Right forelimb (tissue), 1 donor: ENCODE measurements around the gene ATP11A.
A peak's percentile ranks its signal among the peaks of the same experiment; 100 is the strongest.

ENCODE experiments used
- DNase-seq: peaks from one replicate; pipeline ENCODE4 v3.0.0-alpha.2; 2018

ATP11A gene

GRCh38 chr13:112710855-112711527 lies 21.2 kb downstream of the ATP11A start:
- peak; percentile 23 for DNase-seq

- DNase-seq: peak; percentile 77
Observed at GRCh38 chr13:112711528-112712265, 21.9 kb downstream of the ATP11A start.

DNA sequence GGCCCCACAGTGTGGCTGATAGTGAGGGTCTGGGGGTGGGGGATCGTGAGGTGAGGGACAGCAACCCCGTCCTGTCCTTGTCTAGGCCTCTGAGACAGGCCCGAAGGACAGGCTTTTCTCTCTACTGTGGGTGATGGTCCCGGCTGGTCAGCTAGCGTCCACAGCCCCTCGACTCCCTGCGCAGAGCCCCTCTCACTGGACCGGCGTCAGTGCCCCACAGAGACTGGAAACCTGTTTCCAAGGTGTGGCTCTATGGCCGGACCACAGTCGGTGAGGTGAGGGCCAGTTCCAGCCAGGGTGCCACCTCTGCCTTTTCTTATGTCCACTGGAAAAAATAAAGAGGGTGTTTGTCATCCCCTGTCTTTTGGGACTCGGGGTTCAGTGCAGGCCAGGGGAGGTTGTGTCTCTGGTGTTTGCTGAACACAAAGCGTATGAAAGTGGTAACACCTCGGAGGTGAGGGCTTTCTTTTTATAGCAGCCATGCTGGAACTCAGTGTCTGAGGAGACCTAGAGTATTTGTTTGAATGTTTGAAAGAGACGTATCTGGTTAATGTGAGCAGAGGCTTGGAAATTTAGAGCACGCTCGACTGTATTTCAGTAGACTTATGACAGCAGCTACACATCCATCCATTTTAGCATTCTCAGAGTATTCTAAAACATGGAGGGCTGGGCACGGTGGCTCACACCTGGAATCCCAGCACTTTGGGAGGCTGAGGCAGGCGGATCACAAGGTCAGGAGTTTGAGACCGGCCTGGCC lies 22.8 kb downstream of the ATP11A start:
- peak; percentile 38 for DNase-seq

DNA sequence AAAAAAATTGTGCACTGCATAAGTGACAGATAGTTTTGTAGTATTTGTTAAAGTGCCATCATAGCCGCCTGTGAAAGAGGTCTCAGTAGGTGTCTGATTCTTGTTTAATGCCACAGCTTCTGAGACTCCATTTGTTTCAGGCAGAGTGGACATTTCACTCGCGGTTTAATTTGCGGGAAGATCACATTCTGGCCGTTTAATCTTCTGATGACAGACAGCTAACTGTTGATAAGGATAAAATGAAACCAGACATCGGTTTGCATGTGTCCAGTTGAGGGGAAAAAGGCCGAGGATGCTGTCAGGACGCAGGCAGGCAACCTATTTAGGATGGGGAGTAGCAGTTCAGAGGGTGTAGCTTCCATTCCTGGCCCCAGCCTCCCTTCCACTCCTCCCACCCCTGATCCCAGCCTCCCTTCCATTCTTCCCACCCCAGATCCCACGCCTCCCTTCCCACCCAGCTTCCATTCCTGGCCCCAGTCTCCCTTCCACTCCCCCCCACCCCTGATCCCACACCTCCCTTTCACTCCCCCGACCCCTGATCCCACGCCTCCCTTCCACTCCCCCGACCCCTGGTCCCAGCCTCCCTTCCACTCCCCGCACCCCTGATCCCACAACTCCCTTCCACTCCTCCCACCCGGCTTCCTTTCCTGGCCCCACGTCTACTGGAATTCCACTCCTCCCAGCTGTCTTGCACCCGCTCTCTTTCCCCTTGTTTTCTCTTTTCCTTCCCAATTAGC lies 23.8 kb downstream of the ATP11A start:
- DNase-seq: peak; percentile 42

- peak; percentile 43 for DNase-seq
Observed at GRCh38 chr13:112714376-112715174, 24.7 kb downstream of the ATP11A start.

DNA sequence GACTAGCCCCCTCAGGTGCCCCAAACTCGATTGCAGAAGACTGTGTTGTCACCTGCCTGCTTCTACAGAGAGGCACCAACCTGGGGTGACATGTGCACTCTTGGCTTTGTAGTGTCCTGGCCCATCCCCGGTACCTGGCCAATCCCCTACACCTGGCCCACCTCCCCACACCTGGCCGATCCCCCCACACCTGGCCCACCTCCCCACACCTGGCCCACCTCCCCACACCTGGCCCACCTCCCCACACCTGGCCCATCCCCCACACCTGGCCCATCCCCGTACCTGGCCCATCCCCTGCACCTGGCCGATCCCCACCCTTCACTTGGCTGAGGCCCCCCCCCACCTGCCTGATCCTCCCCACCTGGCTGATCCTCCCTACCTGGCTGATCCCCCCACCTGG lies 25.4 kb downstream of the ATP11A start:
- DNase-seq: peak; percentile 48

- peak; percentile 38 for DNase-seq
Observed at GRCh38 chr13:112715715-112716460, 26.1 kb downstream of the ATP11A start.

- peak; percentile 23 for DNase-seq
Observed at GRCh38 chr13:112716461-112716820, 26.6 kb downstream of the ATP11A start.

DNA sequence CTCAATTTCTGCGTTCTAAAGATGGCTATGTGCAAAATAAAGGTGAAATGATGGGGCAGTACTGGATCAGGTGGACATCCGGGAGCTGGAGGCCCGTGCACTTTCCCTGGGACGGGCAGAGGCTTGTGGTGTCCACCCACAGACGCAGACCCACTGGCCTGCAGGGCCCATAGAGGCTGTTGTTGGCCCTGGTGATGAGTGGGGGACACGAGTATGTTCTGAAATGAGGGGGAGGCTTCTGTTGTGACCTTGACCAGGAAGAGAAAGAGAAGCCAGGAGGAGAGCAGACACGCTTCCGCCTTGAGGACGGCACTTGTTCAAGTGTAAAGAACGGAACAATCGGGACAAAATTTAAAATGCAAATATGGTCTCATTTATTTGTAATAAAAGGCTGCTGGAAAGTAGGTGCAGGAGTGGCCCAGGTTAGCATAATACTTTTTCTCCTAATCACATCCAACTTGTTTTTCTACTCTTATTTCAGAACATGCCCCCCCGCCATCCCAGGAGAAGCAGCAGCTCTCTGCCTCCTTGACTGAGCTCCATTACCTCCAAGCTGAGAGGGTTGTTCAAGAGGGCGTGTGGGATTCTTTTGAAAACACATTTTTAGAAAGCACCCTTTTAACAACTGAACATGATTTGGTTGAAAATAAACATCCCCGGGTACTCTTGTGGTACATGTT lies 27.1 kb downstream of the ATP11A start:
- no peak for DNase-seq

- peak; percentile 22 for DNase-seq
Observed at GRCh38 chr13:112718318-112718717, 28.5 kb downstream of the ATP11A start.

DNA sequence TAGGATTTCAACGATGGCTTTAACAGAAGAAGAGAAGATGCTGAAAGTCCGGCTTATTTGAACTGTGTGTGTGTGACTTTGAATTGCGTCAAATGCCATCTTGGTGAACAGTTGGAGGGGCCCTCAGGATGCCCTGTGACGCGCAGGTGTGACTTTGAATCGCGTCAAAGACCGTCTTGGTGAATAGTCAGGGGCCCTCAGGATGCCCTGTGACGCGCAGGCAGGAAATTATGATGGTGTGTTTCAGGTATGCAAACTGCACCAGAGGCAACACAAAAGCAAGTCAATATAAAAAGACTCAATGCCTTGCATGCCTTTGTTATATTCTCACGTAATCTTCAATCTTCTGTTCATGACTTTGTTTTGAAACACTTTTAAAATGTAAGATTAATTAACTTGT lies 29.2 kb downstream of the ATP11A start:
- DNase-seq: no peak

DNA sequence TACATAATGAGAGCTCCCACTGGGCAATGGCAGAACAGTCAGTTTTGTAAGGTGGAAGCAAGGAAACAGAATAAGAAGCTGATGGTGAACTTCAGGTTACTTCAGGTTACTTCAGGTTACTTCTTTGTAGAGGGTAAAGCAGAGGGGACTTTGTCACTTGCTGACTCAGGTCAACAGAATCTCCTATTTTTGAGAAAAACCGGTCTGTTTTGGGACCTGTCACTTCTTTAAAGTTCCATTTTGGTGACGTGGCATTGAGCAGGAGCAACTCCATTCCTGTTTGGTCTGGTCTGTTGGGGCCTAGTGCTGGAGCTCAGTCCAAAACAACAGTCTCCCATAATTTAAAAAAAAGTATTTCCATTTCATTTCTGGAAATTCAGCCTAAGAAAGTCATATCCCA lies 29.7 kb downstream of the ATP11A start:
- DNase-seq: no peak

GRCh38 chr13:112720251-112720650 lies 30.4 kb downstream of the ATP11A start:
- no peak for DNase-seq

DNA sequence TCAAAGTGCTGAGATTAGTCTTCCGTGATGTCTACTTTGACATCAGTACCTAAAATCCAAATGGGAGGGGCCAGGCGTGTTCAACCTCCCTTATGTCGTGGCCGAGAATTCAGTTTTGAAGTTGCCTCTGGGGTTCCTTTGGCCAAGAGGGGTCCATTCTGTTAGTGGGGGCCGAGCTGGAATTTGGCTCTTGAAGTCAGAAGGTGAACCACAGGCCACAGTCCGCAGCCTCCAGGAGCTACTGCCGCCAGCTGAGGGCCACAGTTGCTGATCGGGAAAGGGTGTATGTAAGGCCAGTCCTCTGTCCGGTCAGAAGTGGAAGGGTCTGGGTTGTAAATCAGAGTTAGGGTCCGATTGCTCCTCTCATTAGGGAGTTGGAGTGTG lies 31.0 kb downstream of the ATP11A start:
- peak; percentile 26 for DNase-seq

DNA sequence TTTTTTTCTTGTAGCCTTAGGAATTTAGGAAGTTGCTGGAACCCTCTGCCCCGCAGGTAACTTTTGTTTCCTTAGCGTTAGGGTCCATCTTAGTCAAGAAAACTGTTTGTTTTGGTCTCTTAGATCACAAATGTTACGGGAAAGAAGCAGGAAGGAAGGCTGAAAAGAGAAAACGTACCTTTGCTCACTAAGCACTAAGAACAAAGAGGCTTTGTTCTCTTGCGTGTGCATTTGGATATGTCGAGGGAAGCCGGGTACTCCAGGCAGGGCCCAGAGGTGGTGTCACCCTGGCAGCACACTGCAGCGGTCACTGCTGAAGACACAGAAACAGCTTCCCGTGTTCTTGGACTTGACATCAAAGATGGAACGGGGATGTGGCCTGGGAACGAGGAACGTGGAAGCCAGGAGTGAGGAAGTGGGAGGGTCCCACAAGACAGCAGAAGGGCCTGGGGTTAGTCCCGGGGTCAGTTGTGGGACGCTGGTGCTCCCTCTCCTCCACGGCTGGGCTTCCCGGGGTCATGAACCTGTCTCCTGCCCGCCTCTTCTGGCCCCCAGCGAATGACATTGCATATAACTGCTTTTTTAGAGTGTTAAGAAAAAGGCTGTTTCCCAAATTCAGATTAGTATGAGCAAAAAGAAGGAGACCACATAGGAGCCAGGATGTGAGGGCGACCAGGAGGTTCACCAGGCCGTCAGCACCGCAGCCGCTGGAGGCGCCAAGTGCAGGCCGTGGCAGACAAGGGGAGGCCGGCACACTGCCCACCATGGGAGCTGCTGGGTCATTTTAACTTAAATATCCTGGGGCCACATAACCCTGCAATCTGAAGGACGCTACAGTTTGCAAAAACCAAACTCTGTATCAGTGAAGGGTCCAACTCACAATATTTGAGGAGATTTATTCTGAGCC lies 31.6 kb downstream of the ATP11A start:
- DNase-seq: peak; percentile 39

DNA sequence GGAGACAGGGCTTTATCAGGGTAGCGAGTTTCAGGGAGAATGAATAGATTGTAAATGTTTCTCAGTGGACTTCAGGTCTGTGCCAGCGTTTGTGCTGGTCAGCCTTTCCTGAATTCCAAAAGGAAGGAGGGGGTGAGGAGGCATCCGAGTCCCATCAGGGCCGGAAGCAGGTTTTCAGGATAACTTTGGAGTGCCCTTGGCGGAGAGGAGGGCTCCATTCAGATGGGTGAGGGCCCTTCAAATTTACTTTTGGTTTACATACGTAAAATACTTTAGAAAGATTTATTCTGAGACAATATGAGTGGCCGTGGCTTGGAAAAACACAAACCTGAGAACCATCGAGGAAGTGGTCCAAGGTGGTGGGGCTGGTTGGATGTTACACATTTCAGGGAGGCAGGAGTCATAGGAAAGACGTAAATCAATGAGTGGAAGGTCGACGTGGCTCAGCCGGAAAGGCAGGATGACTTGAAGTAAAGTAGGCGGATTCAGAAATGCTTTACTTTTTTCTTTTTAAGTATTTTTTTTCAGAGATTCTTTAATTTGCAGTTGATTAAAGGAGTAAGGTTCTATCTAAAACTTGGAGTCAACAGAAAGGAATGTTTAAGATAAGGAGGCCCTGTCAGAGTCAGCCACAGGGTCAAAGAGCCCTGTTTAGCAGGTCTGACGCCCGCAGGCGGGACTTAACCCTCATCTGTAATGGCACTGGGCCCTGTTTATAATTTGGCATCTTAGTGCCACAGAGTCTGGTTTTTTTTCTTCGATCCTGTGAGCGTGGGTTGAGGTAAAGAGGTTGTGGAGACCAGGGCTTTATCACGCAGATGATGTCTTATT lies 32.8 kb downstream of the ATP11A start:
- DNase-seq: peak; percentile 36

- no peak for DNase-seq
Observed at GRCh38 chr13:112723771-112724170, 33.9 kb downstream of the ATP11A start.

DNA sequence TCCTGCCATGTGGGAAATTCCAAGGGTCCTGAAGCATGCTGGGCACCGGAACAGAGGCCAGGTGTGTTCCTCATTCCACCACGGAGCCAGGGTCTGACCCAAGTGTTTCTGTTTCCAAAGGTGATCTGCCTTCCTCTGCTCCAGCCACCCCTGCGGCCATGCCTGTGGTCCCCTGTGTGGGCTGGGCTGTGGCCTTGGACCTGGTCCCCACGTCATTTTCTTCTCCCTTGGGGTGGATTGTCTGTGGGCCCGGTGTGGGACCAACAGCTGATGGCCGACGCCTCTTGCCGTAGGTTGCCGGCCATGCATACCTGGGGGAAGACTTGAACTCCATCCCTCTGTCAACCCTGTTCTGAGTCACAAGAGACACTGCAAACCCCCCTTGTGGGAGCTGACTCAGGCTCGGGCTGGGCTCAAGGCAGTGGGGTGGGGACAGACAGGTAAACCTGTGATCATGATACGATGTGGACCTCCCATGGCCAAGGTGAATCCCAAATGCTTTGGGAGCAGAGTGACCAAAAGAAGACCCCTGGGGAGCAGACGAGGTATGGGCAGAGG lies 35.0 kb downstream of the ATP11A start:
- peak; percentile 40 for DNase-seq
